Activated B cell treated with CpG ODN at 0.5 μM for 24 hours (primary cell): Measurements from ENCODE around the gene HSDL2. TPM values are rescaled to one million over a fixed set of nuclear protein-coding genes. Genes with fewer than 3 reads are reported as not detected.

ENCODE experiments used
- ATAC-seq: fragments of 200-7000 bp; cut with Tn5 transposase; one replicate; pipeline ENCODE4 v1.10.0; 2021; ENCODE audit warnings: low read depth, mild to moderate bottlenecking, moderate library complexity
- CTCF ChIA-PET: fragments of 350-600 bp; sonication (Branson Sonifier 250); formaldehyde crosslinking; loops from one replicate; lab custom pipeline; 2021; ENCODE audit warnings: antibody characterized with exemption; lab: Charles Lee
- POLR2A ChIA-PET: fragments of 350-600 bp; sonication (Branson Sonifier 250); formaldehyde crosslinking; loops from one replicate; lab custom pipeline; 2021; ENCODE audit warnings: antibody characterized with exemption; lab: Charles Lee
- DNase-seq: peaks from one replicate; pipeline ENCODE4 v3.0.0; 2022
- H3K27ac Mint-ChIP-seq: one replicate; pipeline ENCODE4 v1.8.0; 2020; ENCODE audit warnings: mixed read lengths
- H3K27me3 Mint-ChIP-seq: one replicate; pipeline ENCODE4 v1.8.0; 2021; ENCODE audit warnings: mixed read lengths
- H3K36me3 Mint-ChIP-seq: one replicate; pipeline ENCODE4 v1.8.0; 2021; ENCODE audit warnings: low read depth, mixed read lengths
- H3K4me1 Mint-ChIP-seq: one replicate; pipeline ENCODE4 v1.8.0; 2021; ENCODE audit warnings: mixed read lengths
- H3K4me3 Mint-ChIP-seq: one replicate; pipeline ENCODE4 v1.8.0; 2020; ENCODE audit warnings: mild to moderate bottlenecking, mixed read lengths
- H3K9me3 Mint-ChIP-seq: one replicate; pipeline ENCODE4 v1.8.0; 2020; ENCODE audit warnings: mixed read lengths
- CTCF ChIP-seq: fragments of 200-600 bp; IDR thresholded peaks from one replicate; pipeline ENCODE4 v1.8.0; 2022; ENCODE audit warnings: antibody characterized with exemption, mild to moderate bottlenecking
- intact Hi-C: fragments of 100-400 bp; cut with micrococcal nuclease; formaldehyde crosslinking; loops from one replicate; pipeline ENCODE4 v1.15.1; 2024
- total RNA-seq: library from RNA; stranded (reverse); gene quantifications from 2 replicates; pipeline ENCODE4 v1.2.3, GENCODE V29; 2022

HSDL2 gene
- total RNA-seq, 1 donor from 2014 or later: 11.3 TPM

GRCh38 chr9:112443636-112444035 is 63.7 kb downstream of the HSDL2 start:
- intact Hi-C loops: loop anchor here (1.0 to 10.0 kb wide), 7 partner anchors 222 to 459 kb away; partner anchors contain the start of gene INIP
- TF ChIP-seq CTCF: no peak

GRCh38 chr9:112445196-112445595 is 65.3 kb downstream of the HSDL2 start:
- no peaks in the 10 kb centered on the region for H3K27me3 Mint-ChIP-seq
- POLR2A ChIA-PET: interaction anchor here (0.6 to 0.9 kb wide), 2 partner anchors 41 to 444 kb away, joined by 3 to 4 read pairs; partner anchors contain the start of gene KIAA1958
- H3K36me3 Mint-ChIP-seq: peaks cover 10% of the 10 kb centered on the region
- H3K27ac Mint-ChIP-seq: peak overlapping the region; percentile 4
- CTCF ChIA-PET: interaction anchor here (1.4 to 3.3 kb wide), 4 partner anchors 348 to 378 kb away, joined by 3 to 27 read pairs (median 14); no protein-coding TSS in a partner anchor
- TF ChIP-seq CTCF: no peak
- no peaks in the 10 kb centered on the region for H3K9me3 Mint-ChIP-seq
- H3K4me1 Mint-ChIP-seq: peaks cover 30% of the 10 kb centered on the region
- intact Hi-C loops: loop anchor here (10.0 kb wide), 2 partner anchors 270 to 350 kb away; partner anchors contain the start of gene INIP
- no peak for ATAC-seq
- peak overlapping the region; percentile 0 for H3K4me3 Mint-ChIP-seq
- DNase-seq: no peak

More at GRCh38 chr9:112443636-112444035, 63.7 kb downstream of the HSDL2 start:
- no peak for ATAC-seq
- Mint-ChIP-seq H3K27me3 (no peaks in the 10 kb centered on the region), H3K27ac (no peak overlapping the region), H3K4me1 (peaks cover 30% of the 10 kb centered on the region), H3K9me3 (no peaks in the 10 kb centered on the region), H3K4me3 (no peak overlapping the region), H3K36me3 (peaks cover 10% of the 10 kb centered on the region)
- DNase-seq: no peak
- CTCF ChIA-PET: interaction anchor here (0.8 to 3.3 kb wide), 8 partner anchors 34 to 459 kb away, joined by 3 to 27 read pairs (median 3); no protein-coding TSS in a partner anchor
- POLR2A ChIA-PET: interaction anchor here (1.4 kb wide), 1 partner anchor 42 kb away, joined by 3 read pairs; no protein-coding TSS in a partner anchor

GRCh38 chr9:112446080-112446479 is 66.2 kb downstream of the HSDL2 start:
- Mint-ChIP-seq H3K27ac (no peak overlapping the region), H3K27me3 (no peaks in the 10 kb centered on the region), H3K4me3 (no peak overlapping the region), H3K9me3 (no peaks in the 10 kb centered on the region), H3K36me3 (peaks cover 8% of the 10 kb centered on the region), H3K4me1 (peaks cover 34% of the 10 kb centered on the region)
- ATAC-seq (no peak), DNase-seq (no peak)
- intact Hi-C loops: loop anchor here (10.0 kb wide), 2 partner anchors 269 to 351 kb away; partner anchors contain the start of gene INIP
- CTCF ChIA-PET: interaction anchor here (1.0 to 1.4 kb wide), 3 partner anchors 9 to 374 kb away, joined by 3 read pairs; no protein-coding TSS in a partner anchor
- TF ChIP-seq CTCF: no peak
- POLR2A ChIA-PET: no interaction called here

GRCh38 chr9:112446526-112446925 is 66.6 kb downstream of the HSDL2 start:
- no peak for DNase-seq
- TF ChIP-seq CTCF: no peak
- H3K4me3 Mint-ChIP-seq: no peak overlapping the region
- H3K36me3 Mint-ChIP-seq: peaks cover 5% of the 10 kb centered on the region
- ATAC-seq: no peak
- POLR2A ChIA-PET: no interaction called here
- H3K9me3 Mint-ChIP-seq: no peaks in the 10 kb centered on the region
- CTCF ChIA-PET: interaction anchor here (1.0 to 1.4 kb wide), 3 partner anchors 8 to 373 kb away, joined by 3 read pairs; no protein-coding TSS in a partner anchor
- H3K27ac Mint-ChIP-seq: peak overlapping the region; percentile 46
- H3K27me3 Mint-ChIP-seq: no peaks in the 10 kb centered on the region
- H3K4me1 Mint-ChIP-seq: peaks cover 38% of the 10 kb centered on the region
- intact Hi-C loops: loop anchor here (10.0 kb wide), 2 partner anchors 268 to 352 kb away; partner anchors contain the start of gene INIP

- ATAC-seq (no peak), DNase-seq (no peak)
- peaks cover 42% of the 10 kb centered on the region for H3K4me1 Mint-ChIP-seq
- no peak overlapping the region for H3K4me3 Mint-ChIP-seq
- H3K36me3 Mint-ChIP-seq: peaks cover under 1% of the 10 kb centered on the region
- no peaks in the 10 kb centered on the region for H3K9me3 Mint-ChIP-seq
- CTCF ChIA-PET: interaction anchor here (0.6 to 1.2 kb wide), 2 partner anchors 7 to 345 kb away, joined by 3 read pairs; no protein-coding TSS in a partner anchor
- no peak for TF ChIP-seq CTCF
- POLR2A ChIA-PET: no interaction called here
- no peaks in the 10 kb centered on the region for H3K27me3 Mint-ChIP-seq
- intact Hi-C loops: loop anchor here (10.0 kb wide), 2 partner anchors 267 to 353 kb away; partner anchors contain the start of gene INIP
- H3K27ac Mint-ChIP-seq: peak overlapping the region; percentile 30
These were observed 67.4 kb downstream of the HSDL2 start for GRCh38 chr9:112447283-112447761.
